Heart left ventricle (tissue), 16 donors: ENCODE results near the gene MAGI2. TPM values are rescaled to one million over a fixed set of nuclear protein-coding genes. Genes with fewer than 3 reads are reported as not detected.

Experiments used
- ATAC-seq, 4 donors: fragments of 200-7000 bp; cut with Tn5 transposase; one replicate each; pipeline ENCODE4 v1.9.1; 2020 to 2022; ENCODE audit warnings: moderate library complexity in 4 of 4, mild to moderate bottlenecking in 3 of 4, moderate number of reproducible peaks in 1 of 4
- DNase-seq, 5 donors: peaks; one replicate each; pipeline ENCODE4 v3.0.0-alpha.2; 2020
- H3K27ac ChIP-seq, 12 donors: fragments of 200-600 bp; sonication (generic) in 4 of 12; one replicate each; pipeline versions ENCODE4 v1.5.0 to v1.8.0; 2016 to 2022; ENCODE audit warnings: mild to moderate bottlenecking in 2 of 12
- H3K27me3 ChIP-seq, 9 donors: fragments of 200-600 bp; sonication (generic) in 2 of 9; one replicate each; pipeline versions ENCODE4 v1.5.1 to v1.8.0; 2016 to 2022; ENCODE audit warnings: mild to moderate bottlenecking in 3 of 9
- H3K36me3 ChIP-seq, 9 donors: fragments of 200-600 bp; sonication (generic) in 2 of 9; one replicate each; pipeline versions ENCODE4 v1.5.0 to v1.8.0; 2018 to 2022; ENCODE audit warnings: mild to moderate bottlenecking in 2 of 9
- H3K4me1 ChIP-seq, 12 donors: fragments of 200-600 bp; sonication (generic) in 4 of 12; one replicate each; pipeline versions ENCODE4 v1.5.0 to v1.8.0; 2016 to 2022; ENCODE audit warnings: mild to moderate bottlenecking in 3 of 12
- H3K4me3 ChIP-seq, 12 donors: fragments of 200-600 bp; sonication (generic) in 4 of 12; one replicate each; pipeline versions ENCODE4 v1.5.0 to v1.8.0; 2017 to 2022; ENCODE audit warnings: mild to moderate bottlenecking in 9 of 12, moderate library complexity in 4 of 12
- H3K9me3 ChIP-seq, 12 donors: fragments of 200-600 bp; sonication (generic) in 4 of 12; one replicate each; pipeline versions ENCODE4 v1.5.0 to v1.8.0; 2016 to 2022; ENCODE audit warnings: mild to moderate bottlenecking in 1 of 12
- POLR2A ChIP-seq, 2 donors: fragments of 450-650 bp; IDR thresholded peaks; one replicate each; pipeline ENCODE4 v1.6.1; 2017; ENCODE audit warnings: antibody characterized with exemption in 2 of 2, mild to moderate bottlenecking in 2 of 2, moderate library complexity in 2 of 2
- WGBS, 4 donors: extraction: QIAGEN DNeasy Blood & Tissue Kit in 2 of 4; methylation state at CpG; one replicate each; pipeline versions ENCODE4 v1.1.5 to v1.1.7; 2013 to 2018; 5-methylcytosine and 5-hydroxymethylcytosine counted together
- intact Hi-C, 10 donors: fragments of 100-400 bp; cut with DNase I; formaldehyde crosslinking; loops; one replicate each; pipeline versions ENCODE4 v1.11.1 to v1.14.2; 2022
- polyA plus RNA-seq, 2 donors: library from polyadenylated mRNA; stranded (reverse); fragments of 200-250 nt; gene quantifications; one replicate each; pipeline ENCODE4 v1.2.3, GENCODE V29; 2013
- total RNA-seq, 9 donors: library from RNA; depleted of rRNA in 2 of 9; stranded (reverse); fragments of >200 nt in 2 of 9; fragmentation: NEBNext Ultra II Directional in 3 of 9; extraction: Animal tissue kit (Norgen Biotek cat#: 25700) in 3 of 9; gene quantifications; one replicate each; pipeline versions ENCODE4 v1.1.0 to v1.2.4, GENCODE V29; 2016 to 2023
- TF ChIP-seq, protein P1 (sequence below), 12 donors: fragments of 200-600 bp; sonication (generic) in 4 of 12; IDR thresholded peaks; one replicate each; pipeline versions ENCODE4 v1.5.0 to v1.8.0; 2018 to 2022; ENCODE audit warnings: antibody characterized with exemption in 12 of 12, mild to moderate bottlenecking in 5 of 12
- donor health status: ischemic (EF 13 %, LVEDD 7.1; RV severe dilation, severe dysfunction).
- donor health status: healthy with polysubstance abuse.
- donor health status: DM: no; HTN: yes; CAD: no.
- donor health status: DM: no; HTN: no; CAD: no.
- donor health status: ischemic (EF 25% LVEDD 6.9; RV normal size, moderate dysfunction).
- donor health status: ischemic (EF 25% LVEDD 5.7; RV mildly dilated, moderate dysfunction).
- donor health status: healthy.
- donor health status: DM: yes; HTN: yes; CAD: no.
- donor health status: ischemic (EF 35%, LVEDD 5.7; RV mildly dilated, moderate dysfunction).
- donor health status: nonischemic (EF 11% LVEDD 7.7; RV severe dilation, severe dysfunction).
- donor health status: DM: yes; HTN: yes; CAD: no.
- donor health status: PGD.
- donor health status: ischemic (EF 29% LVEDD 5.4; RV normal size, mild dysfunction).
- donor health status: nonischemic (EF 23%, LVEDD 6.1; RV moderate dilation, normal function).

Gene MAGI2
- total and polyA plus RNA-seq, 11 donors, result 1.1 to 6.8 (median 3.8) TPM

DNA sequence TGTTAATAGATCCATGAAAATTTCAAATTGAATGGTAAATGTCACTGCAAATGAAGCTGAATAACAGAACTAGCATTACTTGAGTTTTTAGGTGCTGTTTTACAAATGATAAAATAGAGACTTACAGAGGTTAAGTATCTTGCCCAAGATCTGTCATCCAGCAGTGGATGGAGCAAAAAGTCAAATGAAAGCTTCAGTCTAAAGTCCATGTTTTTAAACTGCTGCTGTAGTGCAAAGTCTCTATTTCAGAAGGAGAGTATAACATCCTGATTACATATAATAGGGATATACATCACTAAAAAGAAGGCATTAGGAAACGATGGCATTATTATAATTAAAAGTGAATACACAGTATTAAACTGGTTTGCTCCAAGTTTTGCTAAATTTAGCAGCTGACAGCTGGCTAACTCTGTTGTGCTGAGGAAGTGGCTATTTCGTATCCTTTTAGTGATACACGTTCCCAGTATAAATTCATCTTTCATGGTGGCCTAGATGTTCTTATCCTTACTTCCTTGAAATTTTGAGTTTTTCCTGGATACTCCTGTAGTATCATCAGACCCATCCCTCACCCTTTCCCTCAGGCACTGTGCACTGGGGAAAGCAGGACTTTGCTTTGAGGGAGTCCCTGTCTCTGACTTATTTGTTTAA, 603.2 kb downstream of the MAGI2 start:
- H3K9me3 ChIP-seq, result no peaks in the 10 kb centered on the region
- no peak overlapping the region for H3K4me3 ChIP-seq
- intact Hi-C loops, result no loop called here
- no peaks in the 10 kb centered on the region for H3K36me3 ChIP-seq
- H3K4me1 ChIP-seq, result peaks cover 0 to 7% (median 0%) of the 10 kb centered on the region in 12 donors
- TF ChIP-seq, protein P1, sequence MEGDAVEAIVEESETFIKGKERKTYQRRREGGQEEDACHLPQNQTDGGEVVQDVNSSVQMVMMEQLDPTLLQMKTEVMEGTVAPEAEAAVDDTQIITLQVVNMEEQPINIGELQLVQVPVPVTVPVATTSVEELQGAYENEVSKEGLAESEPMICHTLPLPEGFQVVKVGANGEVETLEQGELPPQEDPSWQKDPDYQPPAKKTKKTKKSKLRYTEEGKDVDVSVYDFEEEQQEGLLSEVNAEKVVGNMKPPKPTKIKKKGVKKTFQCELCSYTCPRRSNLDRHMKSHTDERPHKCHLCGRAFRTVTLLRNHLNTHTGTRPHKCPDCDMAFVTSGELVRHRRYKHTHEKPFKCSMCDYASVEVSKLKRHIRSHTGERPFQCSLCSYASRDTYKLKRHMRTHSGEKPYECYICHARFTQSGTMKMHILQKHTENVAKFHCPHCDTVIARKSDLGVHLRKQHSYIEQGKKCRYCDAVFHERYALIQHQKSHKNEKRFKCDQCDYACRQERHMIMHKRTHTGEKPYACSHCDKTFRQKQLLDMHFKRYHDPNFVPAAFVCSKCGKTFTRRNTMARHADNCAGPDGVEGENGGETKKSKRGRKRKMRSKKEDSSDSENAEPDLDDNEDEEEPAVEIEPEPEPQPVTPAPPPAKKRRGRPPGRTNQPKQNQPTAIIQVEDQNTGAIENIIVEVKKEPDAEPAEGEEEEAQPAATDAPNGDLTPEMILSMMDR (IDR thresholded peaks at IDR 0.05), result no peak
- no peak for TF ChIP-seq POLR2A (IDR thresholded peaks at IDR 0.05)
- H3K27ac ChIP-seq, result no peak overlapping the region
- no peaks in the 10 kb centered on the region for H3K27me3 ChIP-seq
- DNase-seq (no peak), ATAC-seq (no peak)
- 13 to 34% (median 16%) methylated on average over 3 of the region's 3 CpGs for WGBS, 4 donors

DNA sequence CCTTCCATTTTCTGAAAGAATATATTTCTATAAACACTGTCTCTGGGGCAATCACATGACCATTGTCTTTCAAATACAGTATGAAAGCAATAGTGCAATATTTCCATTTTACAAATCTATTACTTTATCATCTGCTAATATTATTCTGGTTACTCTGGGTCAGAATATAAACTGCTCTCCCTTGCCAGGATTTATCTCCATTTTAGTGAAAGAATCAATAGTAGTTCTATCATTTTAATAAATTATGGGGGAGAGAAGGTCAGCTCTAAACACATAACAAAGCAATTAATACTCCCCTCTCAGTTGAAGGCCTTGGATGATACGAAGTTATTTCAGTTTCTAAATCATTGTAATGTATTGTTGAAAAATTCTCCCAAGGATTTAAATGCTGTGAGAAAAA, 608.3 kb downstream of the MAGI2 start:
- peaks cover 0 to 2% (median 0%) of the 10 kb centered on the region in 12 donors for H3K4me1 ChIP-seq
- TF ChIP-seq, protein P1 (IDR thresholded peaks at IDR 0.05), result no peak
- no peak for TF ChIP-seq POLR2A (IDR thresholded peaks at IDR 0.05)

DNA sequence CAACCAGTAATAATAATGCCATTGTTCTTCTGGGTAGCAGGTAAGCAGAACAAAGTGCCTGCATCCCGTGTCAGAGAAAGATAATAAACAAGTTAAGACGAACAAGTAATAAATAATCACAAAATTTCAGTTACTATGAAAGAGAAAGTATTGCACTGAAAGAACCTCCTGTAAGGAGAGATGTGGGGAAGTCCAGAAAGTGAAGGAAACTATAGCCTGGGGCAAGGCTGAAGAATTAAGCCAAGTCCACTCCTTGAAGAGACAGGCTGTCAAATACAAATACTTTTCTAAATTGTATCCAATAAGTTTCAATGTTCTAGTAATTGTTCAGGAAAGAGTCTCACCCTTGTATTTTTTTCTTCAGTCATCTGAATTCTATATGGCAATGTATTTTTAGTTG, 611.4 kb downstream of the MAGI2 start:
- ATAC-seq, result no peak
- Histone ChIP-seq H3K4me3 (no peak overlapping the region), H3K36me3 (no peaks in the 10 kb centered on the region), H3K27me3 (no peaks in the 10 kb centered on the region), H3K9me3 (no peaks in the 10 kb centered on the region), H3K4me1 (no peaks in the 10 kb centered on the region), H3K27ac (no peak overlapping the region)
- no peak for DNase-seq
- intact Hi-C loops, result no loop called here
- WGBS, 4 donors, result 38 to 84% (median 61%) methylated on average over 2 of the region's 2 CpGs
- TF ChIP-seq, protein P1 (IDR thresholded peaks at IDR 0.05), result no peak
- no peak for TF ChIP-seq POLR2A (IDR thresholded peaks at IDR 0.05)

More for the DNA sequence above, 608.3 kb downstream of the MAGI2 start:
- DNase-seq (no peak), ATAC-seq (no peak)
- no peak overlapping the region for H3K27ac ChIP-seq
- H3K36me3 ChIP-seq, result no peaks in the 10 kb centered on the region
- no peak overlapping the region for H3K4me3 ChIP-seq
- H3K27me3 ChIP-seq, result no peaks in the 10 kb centered on the region
- no peaks in the 10 kb centered on the region for H3K9me3 ChIP-seq
- intact Hi-C loops, result no loop called here
- 53 to 73% (median 58%) methylated on average over 1 of the region's 1 CpG for WGBS, 4 donors

DNA sequence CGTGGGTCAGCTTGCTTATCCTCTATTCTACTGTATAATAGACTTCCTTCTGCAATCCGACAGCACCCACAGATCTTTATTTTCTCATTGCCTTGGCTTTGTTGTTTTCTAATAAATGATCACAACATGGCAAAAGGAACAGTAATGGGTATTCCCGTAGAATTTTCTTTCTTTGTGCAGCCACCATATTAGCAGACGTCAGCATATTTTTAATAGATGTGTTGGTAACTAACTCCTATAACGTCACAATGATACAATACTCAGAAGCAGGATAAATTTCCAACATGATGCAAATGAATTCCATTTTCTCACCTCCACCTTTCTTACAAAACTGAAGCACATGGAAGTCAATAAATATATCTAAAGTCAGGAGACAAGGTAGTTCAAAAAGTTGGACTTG, 617.6 kb downstream of the MAGI2 start:
- TF ChIP-seq POLR2A (IDR thresholded peaks at IDR 0.05), result no peak
- TF ChIP-seq, protein P1 (IDR thresholded peaks at IDR 0.05), result no peak
- 83 to 89% (median 87%) methylated on average over 5 of the region's 5 CpGs for WGBS, 4 donors
- DNase-seq (no peak), ATAC-seq (no peak)
- Histone ChIP-seq H3K27me3 (no peaks in the 10 kb centered on the region), H3K9me3 (no peaks in the 10 kb centered on the region), H3K27ac (no peak overlapping the region), H3K4me3 (no peak overlapping the region), H3K4me1 (no peaks in the 10 kb centered on the region), H3K36me3 (no peaks in the 10 kb centered on the region)
- intact Hi-C loops, result no loop called here
